Kidney capillary endothelial cell (primary cell): ENCODE results near the gene MAP2.
"Not testable (repeated sequence)": the region's sequence is repeated elsewhere in the genome, so short reads cannot be mapped to it uniquely, and the experiment has no call there.

Experiments
- DNase-seq: peaks from one replicate; pipeline ENCODE4 v3.0.0-alpha.2; 2018; ENCODE audit warnings: low spot score

MAP2 gene

DNA sequence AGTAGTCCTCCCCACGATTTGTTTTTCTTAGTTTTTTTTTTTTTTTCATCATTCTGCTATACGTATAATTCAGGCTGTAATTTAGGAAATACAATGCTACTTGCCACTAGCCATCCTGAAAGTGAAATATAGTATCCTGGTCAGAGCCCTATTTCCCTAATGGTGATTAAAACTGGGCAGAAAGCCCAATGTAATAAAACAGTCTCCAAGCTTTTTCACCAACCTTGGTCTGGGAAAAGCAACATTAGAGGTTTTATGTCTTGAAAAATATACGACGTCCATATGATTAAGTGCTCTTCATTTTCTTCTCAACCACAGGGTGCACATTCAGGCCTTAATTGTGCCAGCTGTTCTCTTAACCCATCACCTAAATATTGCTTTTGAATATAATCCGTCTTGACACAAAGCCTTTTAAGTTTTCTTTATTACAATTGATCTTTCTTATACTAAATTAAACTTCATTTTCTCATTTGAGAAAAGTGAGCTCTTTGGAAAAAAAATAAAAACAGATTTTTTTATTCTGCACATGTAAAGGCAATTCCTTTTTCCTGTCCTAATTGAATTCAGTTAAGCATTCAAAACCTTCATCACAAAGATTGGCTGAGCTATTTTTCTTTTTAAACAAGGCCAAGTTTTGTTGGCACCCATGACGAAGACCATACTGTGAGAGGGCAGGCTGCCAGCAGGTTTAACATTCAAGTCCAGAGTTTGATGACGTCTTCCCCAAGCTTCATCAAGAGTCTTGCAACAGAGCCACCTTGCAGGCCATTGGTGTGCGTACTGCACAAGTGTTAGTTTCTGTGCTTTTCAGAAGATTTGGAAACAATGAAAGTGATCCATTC lies 52.7 kb downstream of the MAP2 start:
- DNase-seq, result no peak

GRCh38 chr2:209492296-209492695 lies 68.4 kb downstream of the MAP2 start:
- not testable (repeated sequence) for DNase-seq

DNA sequence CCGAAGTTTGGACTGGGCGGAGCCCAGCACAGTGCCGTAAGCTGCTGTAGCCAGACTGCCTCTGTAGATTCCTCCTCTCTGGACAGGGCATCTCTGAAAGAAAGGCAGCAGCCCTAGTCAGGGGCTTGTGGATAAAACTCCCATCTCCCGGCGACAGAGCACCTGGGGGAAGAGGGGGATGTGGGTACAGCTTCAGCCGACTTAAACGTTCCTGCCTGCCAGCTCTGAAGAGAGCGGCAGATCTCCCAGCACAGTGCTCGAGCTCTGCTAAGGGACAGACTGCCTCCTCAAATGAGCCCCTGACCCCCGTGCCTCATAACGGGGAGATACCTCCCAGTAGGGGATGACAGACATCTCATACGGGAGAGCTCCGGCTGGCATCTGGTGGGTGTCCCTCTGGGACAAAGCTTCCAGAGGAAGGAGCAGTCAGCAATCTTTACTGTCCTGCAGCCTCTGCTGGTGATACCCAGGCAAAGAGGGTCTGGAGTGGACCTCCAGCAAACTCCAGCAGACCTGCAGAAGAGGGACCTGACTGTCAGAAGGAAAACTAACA lies 71.3 kb downstream of the MAP2 start:
- not testable (repeated sequence) for DNase-seq

DNA sequence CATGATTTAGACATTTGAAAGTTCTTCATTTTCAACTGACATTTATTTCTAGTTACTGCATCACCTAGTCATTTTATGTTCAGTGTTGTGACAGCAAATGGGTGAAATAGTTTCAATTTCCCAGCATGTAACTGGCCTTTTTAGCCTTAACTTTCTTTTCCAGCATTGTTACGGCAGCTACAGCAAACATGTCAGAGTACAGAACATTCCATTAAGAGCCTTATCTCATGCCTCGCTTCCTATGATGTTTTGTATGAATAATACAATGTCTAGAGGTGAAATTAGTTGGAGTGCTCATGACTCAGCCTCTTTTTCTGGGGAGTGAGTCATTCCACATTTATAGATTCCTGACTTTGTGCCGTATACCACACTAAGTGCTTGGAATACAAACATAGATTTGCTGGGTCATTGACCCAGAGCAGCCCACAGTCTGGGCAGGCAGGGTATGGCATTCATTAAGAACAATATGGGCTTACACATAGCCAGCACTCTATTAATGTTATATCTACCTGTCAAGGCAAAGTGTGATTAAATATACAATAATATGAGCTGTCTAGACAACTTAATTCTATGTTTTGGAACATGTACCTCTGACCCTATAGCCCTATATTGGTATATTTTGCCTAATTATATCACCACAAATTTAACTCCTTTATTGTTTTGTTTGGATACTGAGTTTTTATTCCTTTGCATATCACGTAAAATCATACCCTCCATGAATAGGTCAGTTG lies 72.2 kb downstream of the MAP2 start:
- DNase-seq, result peak; percentile 98

- DNase-seq, result no peak
These were observed 72.7 kb downstream of the MAP2 start for GRCh38 chr2:209496586-209496982.

DNA sequence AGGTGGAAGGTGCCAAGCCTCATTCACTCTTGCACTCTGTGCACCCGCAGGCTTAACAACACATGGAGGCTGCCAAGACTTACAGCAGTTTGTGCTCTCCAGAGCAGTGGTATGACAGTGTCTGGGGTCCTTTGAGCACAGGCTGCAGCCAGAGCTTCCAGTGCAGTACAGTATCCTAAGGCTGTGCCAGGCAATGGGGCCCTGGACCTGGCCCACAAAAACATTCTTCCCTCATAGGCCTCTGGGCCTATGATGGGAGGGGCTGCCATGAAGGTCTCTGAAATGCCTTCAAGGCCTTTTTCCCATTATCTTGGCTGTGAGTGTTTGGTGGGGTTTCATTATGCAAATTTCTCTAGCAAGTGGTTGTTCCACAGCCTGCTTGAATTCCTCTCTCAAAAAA lies 74.8 kb downstream of the MAP2 start:
- DNase-seq, result no peak

DNA sequence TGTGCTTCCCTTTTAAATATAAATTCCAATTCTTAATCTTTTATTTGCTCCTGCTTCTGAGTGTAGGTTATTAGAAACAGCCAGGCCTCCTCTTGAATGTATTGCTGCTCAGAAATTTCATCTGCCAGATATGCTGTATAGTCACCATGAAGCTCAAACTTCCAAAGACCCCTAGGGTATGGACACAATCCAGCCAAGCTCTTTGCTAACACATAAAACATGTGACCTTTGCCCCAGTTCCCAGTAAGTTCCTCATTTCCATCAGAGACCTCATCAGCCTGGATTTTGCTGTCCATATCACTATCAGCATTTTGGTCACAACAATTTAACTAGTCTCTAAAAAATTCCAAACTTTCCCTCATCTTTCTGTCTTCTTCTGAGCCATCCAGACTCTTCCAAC lies 75.2 kb downstream of the MAP2 start:
- no peak for DNase-seq

DNA sequence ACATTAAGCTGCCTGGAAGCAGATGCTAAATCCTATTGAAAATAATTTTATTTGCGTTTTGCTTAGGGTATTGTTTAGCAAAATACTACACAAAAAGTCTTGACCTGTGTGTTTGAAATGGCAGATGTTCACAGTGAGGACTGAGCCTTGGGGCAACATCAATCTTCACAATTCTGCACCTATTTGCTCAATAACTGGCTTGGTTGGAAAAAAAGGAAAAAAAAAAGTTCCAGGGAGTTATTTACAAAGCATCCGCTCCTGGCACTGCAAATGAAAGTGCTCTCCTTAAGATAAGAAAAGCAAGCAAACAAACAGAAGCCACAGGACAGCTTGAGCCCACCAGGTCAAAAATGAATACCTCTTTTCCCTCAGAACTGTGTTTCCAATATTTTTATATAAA lies 77.7 kb downstream of the MAP2 start:
- DNase-seq, result no peak

- DNase-seq, result no peak
These were observed 81.6 kb downstream of the MAP2 start for GRCh38 chr2:209505410-209505809.

DNA sequence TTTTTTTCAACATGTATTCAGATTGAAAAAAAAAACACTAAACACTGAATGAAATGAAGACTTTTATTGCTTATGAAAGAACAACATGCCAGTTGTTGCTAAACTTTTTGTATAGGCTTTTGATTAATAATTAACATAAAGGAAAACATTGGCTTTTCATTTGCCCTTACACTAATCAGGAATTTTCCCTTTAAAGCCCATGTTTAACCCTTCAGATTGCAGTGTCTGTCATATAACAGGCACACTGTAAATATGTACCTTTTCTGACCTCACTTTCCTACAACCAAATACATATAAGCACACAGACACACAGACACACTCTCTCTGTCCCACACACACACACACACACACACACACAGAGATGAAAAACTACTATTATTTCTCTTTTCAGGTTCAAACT lies 84.4 kb downstream of the MAP2 start:
- no peak for DNase-seq

DNA sequence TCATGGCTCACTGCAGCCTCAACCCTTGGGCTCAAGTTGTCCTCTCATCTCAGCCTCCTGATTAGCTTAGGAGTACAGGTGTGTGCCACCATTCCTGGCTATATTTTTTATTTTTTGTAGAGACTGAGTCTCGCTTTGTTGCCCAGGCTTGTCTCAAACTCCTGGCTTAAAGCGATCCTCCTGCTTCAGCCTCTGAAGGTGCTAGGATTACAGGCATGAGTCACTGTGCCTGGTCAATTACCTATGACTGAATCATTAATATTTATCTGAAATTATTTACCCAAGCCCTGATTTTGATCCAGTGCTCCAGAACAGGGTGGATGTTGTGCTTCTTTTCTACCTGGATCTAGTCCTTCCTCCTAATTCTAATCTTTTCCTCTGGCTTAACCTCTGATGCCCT lies 87.8 kb downstream of the MAP2 start:
- DNase-seq, result no peak

GRCh38 chr2:209512971-209513370 lies 89.1 kb downstream of the MAP2 start:
- DNase-seq, result no peak

- no peak for DNase-seq
These were observed 93.6 kb downstream of the MAP2 start for GRCh38 chr2:209517436-209517835.

- no peak for DNase-seq
These were observed 95.4 kb downstream of the MAP2 start for GRCh38 chr2:209519271-209519670.

GRCh38 chr2:209519906-209520305 lies 96.1 kb downstream of the MAP2 start:
- no peak for DNase-seq

DNA sequence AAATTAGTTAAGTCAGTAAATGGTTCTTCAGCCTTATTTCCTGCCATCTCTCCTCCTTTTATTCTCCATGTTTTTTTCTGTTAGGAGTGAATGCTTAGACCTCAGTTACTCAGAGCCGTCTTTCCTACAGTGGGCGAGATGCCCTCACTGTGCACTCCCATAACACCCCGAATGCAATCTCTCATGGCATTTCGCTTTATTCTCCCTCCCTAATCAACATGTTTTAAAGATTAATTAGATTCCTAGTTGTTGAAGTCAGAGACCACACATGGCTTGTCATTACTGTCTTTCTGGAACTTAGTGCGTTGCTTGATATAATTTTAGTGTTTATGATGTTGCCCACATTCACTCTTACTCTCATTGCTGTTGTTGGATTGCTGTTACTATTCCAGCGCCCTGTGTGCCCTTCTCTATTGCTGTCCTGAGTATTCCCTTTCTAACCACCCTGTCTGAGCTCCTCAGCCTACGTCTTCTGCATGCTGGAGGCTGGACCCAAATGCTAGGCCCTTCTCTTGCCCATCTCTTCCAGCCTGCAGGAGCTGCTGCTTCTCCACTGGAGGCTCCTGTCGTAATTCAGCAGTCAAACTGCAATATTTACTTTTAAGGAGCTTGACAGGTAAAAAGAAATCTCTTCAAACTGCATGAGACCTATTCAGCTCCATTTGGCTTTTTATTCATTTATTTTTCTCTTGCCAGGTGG lies 99.3 kb downstream of the MAP2 start:
- DNase-seq, result no peak

GRCh38 chr2:209523867-209524266 lies 100.0 kb downstream of the MAP2 start:
- no peak for DNase-seq

DNA sequence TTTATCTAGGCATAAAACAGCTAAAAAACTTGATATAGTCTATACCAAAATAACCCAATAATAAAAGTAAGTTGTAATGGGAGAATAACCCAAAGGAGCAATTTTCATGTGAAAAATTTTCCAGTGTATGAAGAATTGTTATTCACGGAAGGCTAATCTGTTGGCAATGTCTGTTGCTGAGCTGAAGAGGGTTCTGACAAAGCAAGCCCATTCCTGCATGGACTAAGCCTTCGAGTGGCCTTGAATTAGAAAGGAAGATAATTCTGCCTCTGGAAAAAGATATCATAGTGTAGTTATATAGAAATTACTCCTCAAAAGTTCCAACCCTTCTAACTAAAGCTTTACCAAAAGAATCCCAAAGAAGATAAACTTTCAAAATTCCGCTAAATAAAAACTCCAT lies 101.5 kb downstream of the MAP2 start:
- DNase-seq, result no peak

- DNase-seq, result peak; percentile 73
These were observed 102.0 kb downstream of the MAP2 start for GRCh38 chr2:209525834-209526281.

- peak; percentile 39 for DNase-seq
These were observed 102.7 kb downstream of the MAP2 start for GRCh38 chr2:209526561-209526960.

- DNase-seq, result no peak
These were observed 105.7 kb downstream of the MAP2 start for GRCh38 chr2:209529579-209529978.

DNA sequence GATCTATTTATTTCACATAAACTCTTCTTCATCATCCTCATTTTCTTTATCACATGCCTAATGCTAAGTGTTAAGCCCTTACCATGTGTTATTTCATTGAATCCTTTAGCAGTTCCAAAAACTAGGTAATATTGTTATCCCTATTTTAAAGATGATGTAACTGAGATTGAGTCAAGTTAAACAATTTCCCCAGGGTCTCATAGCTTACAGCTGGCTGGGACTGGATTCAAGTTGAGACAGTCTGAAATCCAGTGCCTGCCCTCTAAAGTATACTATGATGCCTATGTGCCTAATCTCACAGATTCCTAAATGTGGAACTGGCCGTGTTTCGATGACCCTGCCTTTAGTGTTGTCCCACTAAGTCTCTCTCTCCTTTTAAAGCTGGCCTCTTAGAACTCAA lies 108.5 kb downstream of the MAP2 start:
- DNase-seq, result no peak

GRCh38 chr2:209533391-209533790 lies 109.5 kb downstream of the MAP2 start:
- no peak for DNase-seq
